Measurements from ENCODE around the gene ATRN.

- TF ChIP-seq CTCF (IDR thresholded peaks at IDR 0.05; ENCODE audit: control extremely low read depth in 1 of 3, insufficient read depth in 1 of 3, low read depth in 1 of 3, low read length in 3 of 3) (no peak), CBX5 (IDR thresholded peaks at IDR 0.05; ENCODE audit: low read depth, low read length) (no peak), GTF2F1 (IDR thresholded peaks at IDR 0.05; ENCODE audit: borderline replicate concordance, low read depth, low read length) (no peak)
Measured at GRCh38 chr20:3521852-3522740, 51.3 kb downstream of the ATRN start.

All from H1 (cell line).